Upper lobe of right lung (tissue), 1 donor: Measurements from ENCODE around the gene HRH3. TPM values are rescaled to one million over a fixed set of nuclear protein-coding genes. Genes with fewer than 3 reads are reported as not detected.

Experiments used
- ATAC-seq: fragments of 200-7000 bp; cut with Tn5 transposase; one replicate; pipeline ENCODE4 v1.9.1; 2020; ENCODE audit warnings: mild to moderate bottlenecking, moderate library complexity
- DNase-seq: peaks from one replicate; pipeline ENCODE4 v3.0.0-alpha.2; 2020
- H3K27ac ChIP-seq: fragments of 200-600 bp; one replicate; pipeline ENCODE4 v1.8.0; 2022
- H3K27me3 ChIP-seq: fragments of 200-600 bp; one replicate; pipeline ENCODE4 v1.8.0; 2022; ENCODE audit warnings: mild to moderate bottlenecking
- H3K36me3 ChIP-seq: fragments of 200-600 bp; one replicate; pipeline ENCODE4 v1.8.0; 2022
- H3K4me1 ChIP-seq: fragments of 200-600 bp; one replicate; pipeline ENCODE4 v1.8.0; 2022
- H3K4me3 ChIP-seq: fragments of 200-600 bp; one replicate; pipeline ENCODE4 v1.8.0; 2022; ENCODE audit warnings: mild to moderate bottlenecking
- H3K9me3 ChIP-seq: fragments of 200-600 bp; one replicate; pipeline ENCODE4 v1.8.0; 2022
- CTCF ChIP-seq: fragments of 200-600 bp; IDR thresholded peaks from one replicate; pipeline ENCODE4 v1.8.0; 2022; ENCODE audit warnings: antibody characterized with exemption
- intact Hi-C: fragments of 100-400 bp; cut with DNase I; formaldehyde crosslinking; loops from one replicate; pipeline ENCODE4 v1.11.0; 2022
- total RNA-seq: library from RNA; stranded (reverse); fragmentation: NEBNext Ultra II Directional; extraction: Animal tissue kit (Norgen Biotek cat#: 25700); gene quantifications from one replicate; pipeline ENCODE4 v1.2.1, GENCODE V29; 2021
- donor health status: DM: no; HTN: yes; CAD: no; lungs with severe emphysema.

HRH3 gene
- total RNA-seq, 1 donor from 2014 or later, result not detected

- no peaks in the 10 kb centered on the region for H3K9me3 ChIP-seq
- intact Hi-C loops, result no loop called here
- no peaks in the 10 kb centered on the region for H3K36me3 ChIP-seq
- H3K27ac ChIP-seq, result no peak overlapping the region
- DNase-seq (no peak), ATAC-seq (no peak)
- no peak for TF ChIP-seq CTCF
- H3K4me1 ChIP-seq, result no peaks in the 10 kb centered on the region
- no peak overlapping the region for H3K4me3 ChIP-seq
- peaks cover 70% of the 10 kb centered on the region for H3K27me3 ChIP-seq
Observed at GRCh38 chr20:62222266-62222850, 2.3 kb upstream of the HRH3 start.

GRCh38 chr20:62220666-62221568 lies 839 bp upstream of the HRH3 start:
- no peak overlapping the region for H3K27ac ChIP-seq
- intact Hi-C loops, result no loop called here
- no peak for ATAC-seq
- H3K4me3 ChIP-seq, result no peak overlapping the region
- H3K4me1 ChIP-seq, result no peaks in the 10 kb centered on the region
- H3K27me3 ChIP-seq, result peaks cover 85% of the 10 kb centered on the region
- TF ChIP-seq CTCF, result no peak
- DNase-seq, result no peak
- no peaks in the 10 kb centered on the region for H3K36me3 ChIP-seq
- no peaks in the 10 kb centered on the region for H3K9me3 ChIP-seq

GRCh38 chr20:62219101-62219991 lies 732 bp downstream of the HRH3 start:
- intact Hi-C loops, result no loop called here
- ATAC-seq (no peak), DNase-seq (no peak)
- H3K4me3 ChIP-seq, result no peak overlapping the region
- peaks cover 91% of the 10 kb centered on the region for H3K27me3 ChIP-seq
- H3K9me3 ChIP-seq, result no peaks in the 10 kb centered on the region
- no peak overlapping the region for H3K27ac ChIP-seq
- H3K4me1 ChIP-seq, result no peaks in the 10 kb centered on the region
- no peak for TF ChIP-seq CTCF
- no peaks in the 10 kb centered on the region for H3K36me3 ChIP-seq

- DNase-seq (no peak), ATAC-seq (no peak)
- TF ChIP-seq CTCF, result no peak
- H3K36me3 ChIP-seq, result no peaks in the 10 kb centered on the region
- peaks cover 83% of the 10 kb centered on the region for H3K27me3 ChIP-seq
- no peak overlapping the region for H3K27ac ChIP-seq
- H3K9me3 ChIP-seq, result no peaks in the 10 kb centered on the region
- no peak overlapping the region for H3K4me3 ChIP-seq
- no peaks in the 10 kb centered on the region for H3K4me1 ChIP-seq
- intact Hi-C loops, result no loop called here
Observed at GRCh38 chr20:62217913-62218773, 1.9 kb downstream of the HRH3 start.
